SU-DHL-6 (cell line): ENCODE results near the gene POU3F2.

Experiments
- H2AFZ ChIP-seq: fragments of 200-600 bp; sonication (generic); 2 replicates; pipeline ENCODE4 v1.6.1; 2014; ENCODE audit warnings: low read depth, mild to moderate bottlenecking, moderate library complexity, mixed read lengths, antibody characterized with exemption, low read length; ENCODE audit not compliant: severe bottlenecking
- H3F3A ChIP-seq: fragments of 200-600 bp; shearing (Covaris generic); 2 replicates; pipeline ENCODE4 v1.6.0; 2016; ENCODE audit warnings: antibody characterized with exemption, mild to moderate bottlenecking; ENCODE audit not compliant: insufficient read depth
- H3K27ac ChIP-seq: fragments of 200-600 bp; sonication (generic); 2 replicates; pipeline ENCODE4 v1.5.1; 2016; ENCODE audit warnings: low read depth, mild to moderate bottlenecking, low read length, moderate library complexity, mixed read lengths
- H3K27me3 ChIP-seq: fragments of 200-600 bp; sonication (generic), shearing (Covaris generic); 2 replicates; pipeline ENCODE4 v1.6.0; 2014; ENCODE audit warnings: mild to moderate bottlenecking, low read length
- H3K36me3 ChIP-seq: fragments of 200-600 bp; sonication (generic); 2 replicates; pipeline ENCODE4 v1.6.1; 2014; ENCODE audit warnings: mild to moderate bottlenecking, low read length, mixed read lengths
- H3K4me2 ChIP-seq: fragments of 300-600, 200-600 bp; shearing (Covaris generic), sonication (generic); 2 replicates; pipeline ENCODE4 v1.6.0; 2014; ENCODE audit warnings: low read length, low read depth, mild to moderate bottlenecking; ENCODE audit not compliant: poor library complexity, severe bottlenecking
- H3K4me3 ChIP-seq: fragments of 200-600 bp; sonication (generic); 2 replicates; pipeline ENCODE4 v1.5.1; 2014; ENCODE audit warnings: antibody characterized with exemption, low read length, mild to moderate bottlenecking, mixed read lengths; ENCODE audit not compliant: insufficient read depth, poor library complexity, severe bottlenecking
- H3K79me2 ChIP-seq: fragments of 200-600 bp; sonication (generic); 2 replicates; pipeline ENCODE4 v1.6.1; 2014; ENCODE audit warnings: mild to moderate bottlenecking, low read length, moderate library complexity; ENCODE audit not compliant: insufficient read depth
- H3K9ac ChIP-seq: fragments of 200-600 bp; sonication (generic); 2 replicates; pipeline ENCODE4 v1.7.0; 2014; ENCODE audit warnings: mild to moderate bottlenecking, low read length
- H3K9me2 ChIP-seq: fragments of 200-600 bp; sonication (generic); replicated peaks from 2 replicates; pipeline ENCODE4 v1.6.1; 2014; ENCODE audit warnings: low read length; ENCODE audit not compliant: insufficient read depth
- H3K9me3 ChIP-seq: fragments of 200-600 bp; sonication (generic); 2 replicates; pipeline ENCODE4 v1.6.1; 2014; ENCODE audit warnings: low read length, mixed read lengths; ENCODE audit not compliant: insufficient read depth
- H4K20me1 ChIP-seq: fragments of 200-600 bp; sonication (generic); 2 replicates; pipeline ENCODE4 v1.6.1; 2014; ENCODE audit warnings: low read depth, mild to moderate bottlenecking, antibody characterized with exemption, low read length, moderate library complexity, mixed read lengths
- EZH2phosphoT487 ChIP-seq: fragments of 200-600 bp; sonication (generic), shearing (Covaris generic); conservative IDR thresholded peaks from 2 replicates; pipeline ENCODE4 v1.6.1; 2018; ENCODE audit warnings: mild to moderate bottlenecking, antibody characterized with exemption, low read length, moderate library complexity, mixed read lengths
- TF ChIP-seq, protein P1 (sequence below): fragments of 200-600 bp; sonication (generic); IDR thresholded peaks from one replicate; pipeline ENCODE4 v1.5.1; 2017; ENCODE audit warnings: antibody characterized with exemption, mild to moderate bottlenecking, low read length, moderate library complexity; ENCODE audit not compliant: insufficient read depth, poor library complexity, severe bottlenecking

POU3F2 gene

DNA sequence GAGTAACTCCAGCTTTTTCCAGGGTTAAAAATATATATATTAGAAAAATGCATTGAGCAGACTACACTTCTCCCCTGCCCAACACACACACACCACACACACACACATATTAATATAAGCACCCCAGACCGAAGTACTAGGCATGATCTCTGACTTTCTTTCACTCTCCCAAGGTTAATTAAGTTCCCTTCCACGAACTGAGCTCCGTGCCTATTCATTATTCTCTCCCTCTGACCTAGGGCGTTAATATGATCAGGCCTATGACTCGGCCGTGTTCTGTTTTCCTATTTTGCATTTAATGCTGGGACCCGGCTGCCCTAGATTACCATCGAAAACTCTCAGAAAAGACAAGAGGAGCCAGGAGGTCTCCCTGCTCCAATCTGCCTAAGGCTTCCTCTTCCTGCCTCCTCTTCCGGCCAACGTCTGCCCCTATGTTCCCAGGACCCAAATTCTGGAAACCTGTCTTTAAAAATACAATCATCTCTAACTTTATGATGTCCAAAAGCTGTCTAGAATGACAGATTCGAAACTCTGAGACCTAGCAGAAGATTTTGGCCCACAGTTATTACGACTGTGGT, 6.1 kb upstream of the POU3F2 start:
- Histone ChIP-seq H3K9me3 (no peaks in the 10 kb centered on the region), H3K27ac (no peak overlapping the region), H3K4me2 (no peak overlapping the region), H2AFZ (no peak overlapping the region), H4K20me1 (no peaks in the 10 kb centered on the region), H3K9ac (no peak overlapping the region), H3K4me3 (no peak overlapping the region), H3K79me2 (no peaks in the 10 kb centered on the region), H3K36me3 (no peaks in the 10 kb centered on the region), H3K9me2 (no peaks in the 10 kb centered on the region), H3F3A (no peaks in the 10 kb centered on the region), H3K27me3 (no peaks in the 10 kb centered on the region)
- TF ChIP-seq, protein P1, sequence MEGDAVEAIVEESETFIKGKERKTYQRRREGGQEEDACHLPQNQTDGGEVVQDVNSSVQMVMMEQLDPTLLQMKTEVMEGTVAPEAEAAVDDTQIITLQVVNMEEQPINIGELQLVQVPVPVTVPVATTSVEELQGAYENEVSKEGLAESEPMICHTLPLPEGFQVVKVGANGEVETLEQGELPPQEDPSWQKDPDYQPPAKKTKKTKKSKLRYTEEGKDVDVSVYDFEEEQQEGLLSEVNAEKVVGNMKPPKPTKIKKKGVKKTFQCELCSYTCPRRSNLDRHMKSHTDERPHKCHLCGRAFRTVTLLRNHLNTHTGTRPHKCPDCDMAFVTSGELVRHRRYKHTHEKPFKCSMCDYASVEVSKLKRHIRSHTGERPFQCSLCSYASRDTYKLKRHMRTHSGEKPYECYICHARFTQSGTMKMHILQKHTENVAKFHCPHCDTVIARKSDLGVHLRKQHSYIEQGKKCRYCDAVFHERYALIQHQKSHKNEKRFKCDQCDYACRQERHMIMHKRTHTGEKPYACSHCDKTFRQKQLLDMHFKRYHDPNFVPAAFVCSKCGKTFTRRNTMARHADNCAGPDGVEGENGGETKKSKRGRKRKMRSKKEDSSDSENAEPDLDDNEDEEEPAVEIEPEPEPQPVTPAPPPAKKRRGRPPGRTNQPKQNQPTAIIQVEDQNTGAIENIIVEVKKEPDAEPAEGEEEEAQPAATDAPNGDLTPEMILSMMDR: no peak
- no peak for TF ChIP-seq EZH2phosphoT487

DNA sequence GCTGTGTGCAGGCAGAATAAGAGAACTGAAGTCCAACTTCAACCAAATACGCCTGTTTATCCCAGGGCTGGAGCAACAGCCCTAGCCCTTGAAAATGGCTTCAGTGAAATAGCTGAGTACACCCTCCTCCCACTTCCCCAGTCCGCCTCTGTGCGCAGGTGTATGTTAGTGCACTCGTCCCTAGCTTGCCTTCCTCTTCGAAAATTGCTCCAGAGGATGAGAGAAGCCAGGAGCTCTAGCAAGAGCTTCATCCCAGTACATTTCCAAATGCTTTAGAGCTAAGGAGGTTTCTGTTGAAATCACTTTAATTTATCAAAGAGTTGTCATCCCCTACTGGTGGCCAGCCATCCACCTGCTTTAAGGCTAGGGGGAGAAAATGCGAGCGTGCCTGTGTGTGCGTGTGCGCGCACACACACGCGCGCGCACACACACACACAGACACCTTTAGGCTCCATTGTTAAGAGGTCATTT, 5.4 kb upstream of the POU3F2 start:
- Histone ChIP-seq H3F3A (no peaks in the 10 kb centered on the region), H2AFZ (no peak overlapping the region), H3K4me3 (no peak overlapping the region), H3K27me3 (no peaks in the 10 kb centered on the region), H3K27ac (no peak overlapping the region), H3K4me2 (no peak overlapping the region), H3K36me3 (no peaks in the 10 kb centered on the region), H3K9ac (no peak overlapping the region), H3K9me3 (no peaks in the 10 kb centered on the region), H4K20me1 (no peaks in the 10 kb centered on the region), H3K9me2 (no peaks in the 10 kb centered on the region), H3K79me2 (no peaks in the 10 kb centered on the region)
- TF ChIP-seq EZH2phosphoT487: no peak
- TF ChIP-seq, protein P1: no peak

DNA sequence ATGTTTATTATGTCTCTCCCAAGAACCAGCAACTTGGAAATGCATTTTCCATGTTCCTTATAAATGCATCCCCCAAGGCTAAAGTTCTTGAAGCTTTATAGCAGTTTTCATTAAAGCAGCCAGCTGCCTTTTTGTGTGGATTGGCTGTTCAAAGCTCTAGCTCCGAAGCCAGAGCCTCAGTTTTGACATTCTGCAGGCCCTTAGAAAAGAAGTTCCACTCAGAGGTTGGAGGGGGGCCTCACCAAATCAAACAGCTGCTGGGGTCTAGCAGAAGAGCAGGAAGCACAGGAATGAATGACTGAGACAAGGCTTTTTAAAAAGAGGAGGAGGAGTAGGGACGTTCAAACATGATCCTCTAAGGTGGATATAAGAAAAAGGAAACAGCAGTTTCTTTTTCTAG, 4.2 kb upstream of the POU3F2 start:
- Histone ChIP-seq H2AFZ (no peak overlapping the region), H4K20me1 (no peaks in the 10 kb centered on the region), H3F3A (no peaks in the 10 kb centered on the region), H3K4me3 (no peak overlapping the region), H3K27ac (no peak overlapping the region), H3K4me2 (no peak overlapping the region), H3K79me2 (no peaks in the 10 kb centered on the region), H3K9me3 (no peaks in the 10 kb centered on the region), H3K36me3 (no peaks in the 10 kb centered on the region), H3K9me2 (no peaks in the 10 kb centered on the region), H3K27me3 (no peaks in the 10 kb centered on the region), H3K9ac (no peak overlapping the region)
- no peak for TF ChIP-seq EZH2phosphoT487
- TF ChIP-seq, protein P1: no peak
